Spleen (tissue), 11 donors: ENCODE data around the gene ADGRL3. TPM values are rescaled to one million over a fixed set of nuclear protein-coding genes. Genes with fewer than 3 reads are reported as not detected.

Experiments
- DNase-seq: peaks from one replicate; pipeline ENCODE4 v3.0.0-alpha.2; 2020
- H3K27ac ChIP-seq, 8 donors: fragments of 200-600 bp; sonication (generic) in 7 of 8; 1 replicate in 4 of 8; 2 replicates in 4 of 8; pipeline versions ENCODE4 v1.5.0 to v1.8.0; 2016 to 2021; ENCODE audit warnings: inconsistent platforms in 4 of 8, mild to moderate bottlenecking in 4 of 8, moderate library complexity in 1 of 8
- H3K27me3 ChIP-seq, 7 donors: fragments of 200-600 bp; sonication (generic) in 6 of 7; replicated peaks in 1 of 7; 1 replicate in 4 of 7; 2 replicates in 3 of 7; pipeline versions ENCODE4 v1.5.0 to v1.8.0; 2016 to 2021; ENCODE audit warnings: inconsistent platforms in 3 of 7, mild to moderate bottlenecking in 1 of 7
- H3K36me3 ChIP-seq, 6 donors: fragments of 200-600 bp; sonication (generic) in 5 of 6; 1 replicate in 4 of 6; 2 replicates in 2 of 6; pipeline versions ENCODE4 v1.5.0 to v1.8.0; 2016 to 2021; ENCODE audit warnings: inconsistent platforms in 2 of 6
- H3K4me1 ChIP-seq, 6 donors: fragments of 200-600 bp; sonication (generic) in 5 of 6; 1 replicate in 3 of 6; 2 replicates in 3 of 6; pipeline versions ENCODE4 v1.5.0 to v1.8.0; 2016 to 2021; ENCODE audit warnings: inconsistent platforms in 3 of 6
- H3K4me3 ChIP-seq, 8 donors: fragments of 200-600 bp; sonication (generic) in 7 of 8; 1 replicate in 4 of 8; 2 replicates in 4 of 8; pipeline versions ENCODE4 v1.5.0 to v1.8.0; 2016 to 2021; ENCODE audit warnings: inconsistent platforms in 4 of 8, mild to moderate bottlenecking in 4 of 8, moderate library complexity in 2 of 8
- H3K9me3 ChIP-seq, 8 donors: fragments of 200-600 bp; sonication (generic) in 7 of 8; 1 replicate in 4 of 8; 2 replicates in 4 of 8; pipeline versions ENCODE4 v1.5.0 to v1.8.0; 2016 to 2021; ENCODE audit warnings: inconsistent platforms in 4 of 8
- CTCF ChIP-seq, 11 experiments: fragments of 200-600 bp in 7 of 11; fragments of 450-650 bp in 4 of 11; sonication (generic) in 4 of 11; IDR thresholded peaks in 8 of 11; conservative IDR thresholded peaks in 3 of 11; 1 replicate in 7 of 11; 2 replicates in 4 of 11; pipeline versions ENCODE4 v1.4.0 to v1.8.0; 2016 to 2021; ENCODE audit warnings: antibody characterized with exemption in 11 of 11, inconsistent platforms in 4 of 11, mild to moderate bottlenecking in 1 of 11
- POLR2A ChIP-seq, 3 donors: fragments of 450-650 bp; IDR thresholded peaks; one replicate each; pipeline ENCODE4 v1.5.1; 2017; ENCODE audit warnings: antibody characterized with exemption in 3 of 3, mild to moderate bottlenecking in 1 of 3
- POLR2AphosphoS5 ChIP-seq, 3 donors: sonication (generic); formaldehyde crosslinking; IDR thresholded peaks; one replicate each; pipeline ENCODE4 v1.5.1; 2017; ENCODE audit warnings: antibody characterized with exemption in 3 of 3
- WGBS, 5 donors: extraction: QIAGEN DNeasy Blood & Tissue Kit in 3 of 5; methylation state at CpG; one replicate each; pipeline versions ENCODE4 v1.1.5 to v1.1.7; 2013 to 2018; 5-methylcytosine and 5-hydroxymethylcytosine counted together
- intact Hi-C: fragments of 100-400 bp; cut with DNase I; formaldehyde crosslinking; loops from one replicate; pipeline ENCODE4 v1.15.0; 2023; ENCODE audit warnings: low total_unique reads
- polyA plus RNA-seq, 3 donors: library from polyadenylated mRNA; stranded (reverse); fragments of 200-250 nt; gene quantifications; one replicate each; pipeline ENCODE4 v1.2.1, GENCODE V29; 2013
- total RNA-seq, 7 donors: library from RNA; depleted of rRNA in 3 of 7; stranded (reverse); fragments of >200 nt in 3 of 7; fragmentation: NEBNext Ultra II Directional in 4 of 7; extraction: Animal tissue kit (Norgen Biotek cat#: 25700) in 4 of 7; gene quantifications; one replicate each; pipeline versions ENCODE4 v1.1.0 to v1.2.1, GENCODE V29; 2016 to 2021
- donor health status: healthy with polysubstance abuse.
- donor health status: DM: no; HTN: no; CAD: no; lungs with moderate emphysema.
- donor health status: DM: no; HTN: no; CAD: no.
- donor health status: Bipolar disorder and iron deficiency.
- donor health status: healthy.
- donor health status: DM: no; HTN: no; CAD: no.
- donor health status: DM: yes; HTN: yes; CAD: no.

Gene ADGRL3
- total and polyA plus RNA-seq, 10 donors: 0.09 to 0.92 (median 0.46) TPM; not detected in 1

- peaks cover 0 to 8% (median 0%) of the 10 kb centered on the region in 8 donors for H3K9me3 ChIP-seq
- no peaks in the 10 kb centered on the region for H3K27me3 ChIP-seq
- no peaks in the 10 kb centered on the region for H3K4me1 ChIP-seq
- 9 to 24% (median 14%) methylated on average over 1 of the region's 1 CpG for WGBS, 5 donors
- H3K4me3 ChIP-seq: no peak overlapping the region
- H3K36me3 ChIP-seq: no peaks in the 10 kb centered on the region
- no peak for DNase-seq
- H3K27ac ChIP-seq: no peak overlapping the region
- intact Hi-C loops: no loop called here
- no peak for TF ChIP-seq POLR2AphosphoS5 (IDR thresholded peaks at IDR 0.05)
- TF ChIP-seq POLR2A (IDR thresholded peaks at IDR 0.05): no peak
These were observed 627.8 kb downstream of the ADGRL3 start for GRCh38 chr4:61827907-61828391.

DNA sequence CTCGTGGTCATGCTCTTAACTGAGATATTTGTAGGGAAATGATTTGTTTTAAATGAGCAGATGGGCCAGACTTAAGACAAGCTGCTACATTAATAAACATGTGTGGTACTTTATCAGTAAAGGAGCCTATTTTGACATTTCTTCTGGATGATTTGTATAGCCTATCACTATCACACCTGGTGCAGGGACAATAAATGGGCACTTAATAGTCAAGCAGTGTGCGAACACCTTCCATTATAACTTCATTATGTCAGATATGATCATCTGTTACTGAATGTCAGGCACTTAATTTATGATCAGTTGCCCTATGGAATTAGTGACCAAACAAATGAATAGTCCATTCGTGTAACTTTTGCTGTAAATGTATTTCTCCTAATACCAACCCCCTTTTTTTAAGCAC is 628.8 kb downstream of the ADGRL3 start:
- no peak for DNase-seq
- no peak overlapping the region for H3K27ac ChIP-seq
- H3K4me3 ChIP-seq: no peak overlapping the region
- no peak for TF ChIP-seq CTCF (IDR thresholded peaks at IDR 0.05 in 8 of 11, conservative IDR thresholded peaks at IDR 0.05 in 3 of 11)
- TF ChIP-seq POLR2AphosphoS5 (IDR thresholded peaks at IDR 0.05): no peak
- TF ChIP-seq POLR2A (IDR thresholded peaks at IDR 0.05): no peak
- H3K36me3 ChIP-seq: no peaks in the 10 kb centered on the region
- H3K27me3 ChIP-seq: no peaks in the 10 kb centered on the region
- intact Hi-C loops: no loop called here
- WGBS, 5 donors: 74 to 86% (median 77%) methylated on average over 3 of the region's 3 CpGs
- H3K4me1 ChIP-seq: no peaks in the 10 kb centered on the region
- peaks cover 0 to 12% (median 0%) of the 10 kb centered on the region in 8 donors for H3K9me3 ChIP-seq

- peaks cover 0 to 16% (median 0%) of the 10 kb centered on the region in 8 donors for H3K9me3 ChIP-seq
- intact Hi-C loops: no loop called here
- H3K27ac ChIP-seq: no peak overlapping the region
- H3K36me3 ChIP-seq: no peaks in the 10 kb centered on the region
- 61 to 81% (median 74%) methylated on average over 1 of the region's 1 CpG for WGBS, 5 donors
- no peak for DNase-seq
- H3K27me3 ChIP-seq: no peaks in the 10 kb centered on the region
- no peak for TF ChIP-seq POLR2AphosphoS5 (IDR thresholded peaks at IDR 0.05)
- no peak for TF ChIP-seq CTCF (IDR thresholded peaks at IDR 0.05 in 8 of 11, conservative IDR thresholded peaks at IDR 0.05 in 3 of 11)
- no peak for TF ChIP-seq POLR2A (IDR thresholded peaks at IDR 0.05)
- no peaks in the 10 kb centered on the region for H3K4me1 ChIP-seq
- no peak overlapping the region for H3K4me3 ChIP-seq
These were observed 631.9 kb downstream of the ADGRL3 start for GRCh38 chr4:61831987-61832386.

- H3K9me3 ChIP-seq: peaks cover 0 to 8% (median 2%) of the 10 kb centered on the region in 8 donors
These were observed 637.3 kb downstream of the ADGRL3 start for GRCh38 chr4:61837395-61837794.

More at GRCh38 chr4:61837395-61837794, 637.3 kb downstream of the ADGRL3 start:
- no peak for DNase-seq
- intact Hi-C loops: no loop called here
- Histone ChIP-seq H3K36me3 (no peaks in the 10 kb centered on the region), H3K4me3 (no peak overlapping the region), H3K27me3 (no peaks in the 10 kb centered on the region), H3K4me1 (no peaks in the 10 kb centered on the region), H3K27ac (no peak overlapping the region)
- 66 to 83% (median 79%) methylated on average over 2 of the region's 2 CpGs for WGBS, 5 donors
- no peak for TF ChIP-seq POLR2A (IDR thresholded peaks at IDR 0.05)
- TF ChIP-seq CTCF (IDR thresholded peaks at IDR 0.05 in 8 of 11, conservative IDR thresholded peaks at IDR 0.05 in 3 of 11): no peak
- no peak for TF ChIP-seq POLR2AphosphoS5 (IDR thresholded peaks at IDR 0.05)
